HL-60 (cell line): ENCODE results near the gene TRAPPC12.

ENCODE experiments used
- DNase-seq, 2 experiments: peaks; one replicate each; pipeline ENCODE4 v3.0.0-alpha.2; 2010 to 2020; ENCODE audit warnings: low read depth in 1 of 2, low spot score in 1 of 2
- H3K27ac ChIP-seq: fragments of 250-450 bp; sonication (Bioruptor Pico); replicated peaks from 2 replicates; pipeline ENCODE4 v1.5.1; 2020; ENCODE audit warnings: mild to moderate bottlenecking, moderate library complexity
- H3K27me3 ChIP-seq: fragments of 250-450 bp; sonication (Bioruptor Pico); 2 replicates; pipeline ENCODE4 v1.5.1; 2021; ENCODE audit warnings: mild to moderate bottlenecking, moderate library complexity; ENCODE audit not compliant: insufficient read depth, poor library complexity, severe bottlenecking
- H3K4me3 ChIP-seq: replicated peaks from 2 replicates; pipeline ENCODE4 v1.5.1; 2011; ENCODE audit warnings: mild to moderate bottlenecking, control low read depth, low read length; ENCODE audit not compliant: insufficient read depth
- CTCF ChIP-seq: IDR thresholded peaks from one replicate; pipeline ENCODE4 v1.5.1; 2011; ENCODE audit warnings: low read length, control low read depth, inconsistent platforms; ENCODE audit not compliant: insufficient read depth
- GABPA ChIP-seq: IDR thresholded peaks from 2 replicates; pipeline ENCODE4 v1.6.1; 2012; ENCODE audit warnings: low read depth
- POLR2AphosphoS5 ChIP-seq: IDR thresholded peaks from 2 replicates; pipeline ENCODE4 v1.6.1; 2012; ENCODE audit warnings: low read depth
- REST ChIP-seq: IDR thresholded peaks from 2 replicates; pipeline ENCODE4 v1.6.1; 2012; ENCODE audit warnings: low read depth; ENCODE audit not compliant: insufficient replicate concordance
- SPI1 ChIP-seq: IDR thresholded peaks from 2 replicates; pipeline ENCODE4 v1.6.1; 2012; ENCODE audit warnings: low read depth, mild to moderate bottlenecking, borderline replicate concordance

The TRAPPC12 gene

GRCh38 chr2:3427272-3427671 is 47.8 kb downstream of the TRAPPC12 start:
- Histone ChIP-seq H3K27me3 (no peaks in the 10 kb centered on the region), H3K4me3 (no peak overlapping the region), H3K27ac (no peak overlapping the region)
- TF ChIP-seq POLR2AphosphoS5 (no peak), CTCF (no peak), GABPA (no peak), REST (no peak), SPI1 (no peak)
- DNase-seq, result no peak

GRCh38 chr2:3428577-3428976 is 49.1 kb downstream of the TRAPPC12 start:
- Histone ChIP-seq H3K27ac (no peak overlapping the region), H3K4me3 (no peak overlapping the region), H3K27me3 (no peaks in the 10 kb centered on the region)
- no peak for DNase-seq
- TF ChIP-seq CTCF (no peak), GABPA (no peak), SPI1 (no peak), POLR2AphosphoS5 (no peak), REST (no peak)

- TF ChIP-seq CTCF, result no peak
- TF ChIP-seq GABPA, result no peak
- TF ChIP-seq POLR2AphosphoS5, result no peak
- no peak for TF ChIP-seq REST
- no peak for TF ChIP-seq SPI1
- no peak overlapping the region for H3K4me3 ChIP-seq
- no peak for DNase-seq
- no peak overlapping the region for H3K27ac ChIP-seq
- no peaks in the 10 kb centered on the region for H3K27me3 ChIP-seq
Observed at GRCh38 chr2:3429066-3429610, 49.6 kb downstream of the TRAPPC12 start.
